HG03196 (cell line): ENCODE measurements around the gene SORCS2.

Experiments
- ATAC-seq: cut with Tn5 transposase; IDR thresholded peaks from one replicate; pipeline ENCODE4 v1.9.1; 2021; ENCODE audit not compliant: unreplicated experiment

The SORCS2 gene

GRCh38 chr4:7241597-7242125 is 49.3 kb downstream of the SORCS2 start:
- ATAC-seq = no peak

DNA sequence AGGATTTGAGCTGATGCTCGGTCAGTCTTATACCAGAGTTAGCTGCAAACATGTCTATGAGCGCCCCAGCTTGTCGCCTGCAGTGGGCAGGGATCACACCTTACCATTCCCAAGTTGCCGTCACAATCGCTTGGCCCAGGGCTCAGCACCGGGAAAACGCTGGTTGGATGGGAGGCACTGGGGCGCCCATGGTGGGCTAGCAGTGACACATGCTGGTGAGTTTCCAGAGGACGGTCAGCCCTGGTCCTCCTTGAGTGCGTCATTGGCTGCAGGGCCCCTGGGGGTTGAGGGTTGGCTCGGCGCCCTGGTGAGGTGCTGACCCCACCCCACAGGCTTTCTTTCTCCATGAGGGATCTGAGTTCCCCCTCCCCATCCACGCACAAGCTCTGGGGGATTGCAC is 50.4 kb downstream of the SORCS2 start:
- no peak for ATAC-seq

DNA sequence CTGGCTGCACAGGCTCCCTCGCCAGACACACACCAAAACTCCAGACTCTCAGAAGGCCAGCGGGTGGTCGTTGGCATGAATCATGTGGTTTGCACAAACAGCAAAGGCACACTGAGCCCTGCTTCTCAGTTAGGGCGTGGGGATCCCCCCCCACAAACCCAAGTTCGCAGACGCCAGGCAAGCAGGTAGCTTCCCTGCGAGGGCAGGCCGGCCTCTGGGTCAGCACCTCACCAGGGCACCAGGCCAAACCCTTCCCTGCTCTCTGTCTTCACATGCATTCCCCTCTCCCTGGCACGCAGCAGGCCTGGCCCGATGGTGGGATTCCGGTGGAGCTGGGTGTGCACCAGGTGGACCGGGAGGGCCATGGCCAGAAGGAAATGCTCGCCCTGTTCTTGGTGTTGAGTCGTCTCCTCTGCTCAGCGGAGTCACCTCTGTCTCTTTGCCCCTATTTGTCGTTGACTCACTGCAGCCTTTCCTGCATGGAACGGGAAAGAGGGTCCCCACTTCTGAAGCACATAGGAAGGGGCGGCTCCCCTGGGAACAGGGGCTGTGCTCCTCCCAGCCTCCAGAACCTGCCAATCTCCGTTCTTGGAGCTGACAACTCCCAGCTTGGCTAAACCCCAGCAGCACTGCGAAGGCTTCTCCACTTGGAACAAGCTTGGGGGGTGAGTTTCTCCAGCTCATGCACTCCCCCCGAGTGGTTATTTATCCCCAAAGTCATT is 51.4 kb downstream of the SORCS2 start:
- no peak for ATAC-seq

DNA sequence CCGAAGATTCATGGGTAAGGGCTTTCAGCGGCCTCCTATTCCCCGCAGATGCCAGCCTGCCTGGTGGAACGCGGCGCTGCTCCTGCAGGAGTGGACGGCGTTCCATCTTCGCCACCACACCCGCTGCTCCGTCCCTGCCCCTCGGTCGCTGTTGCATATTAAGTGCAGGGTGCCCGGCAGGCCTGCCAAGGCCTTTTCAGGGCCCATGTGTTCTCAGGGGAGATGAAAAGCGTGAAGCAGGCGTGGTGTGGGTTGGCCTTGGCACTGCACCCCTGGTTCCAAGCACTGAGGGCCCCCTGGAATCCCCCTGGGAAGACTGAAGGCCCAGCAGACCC is 52.0 kb downstream of the SORCS2 start:
- ATAC-seq = no peak

- no peak for ATAC-seq
Observed at GRCh38 chr4:7244751-7245320, 52.5 kb downstream of the SORCS2 start.

GRCh38 chr4:7247521-7247920 is 55.2 kb downstream of the SORCS2 start:
- ATAC-seq = no peak

DNA sequence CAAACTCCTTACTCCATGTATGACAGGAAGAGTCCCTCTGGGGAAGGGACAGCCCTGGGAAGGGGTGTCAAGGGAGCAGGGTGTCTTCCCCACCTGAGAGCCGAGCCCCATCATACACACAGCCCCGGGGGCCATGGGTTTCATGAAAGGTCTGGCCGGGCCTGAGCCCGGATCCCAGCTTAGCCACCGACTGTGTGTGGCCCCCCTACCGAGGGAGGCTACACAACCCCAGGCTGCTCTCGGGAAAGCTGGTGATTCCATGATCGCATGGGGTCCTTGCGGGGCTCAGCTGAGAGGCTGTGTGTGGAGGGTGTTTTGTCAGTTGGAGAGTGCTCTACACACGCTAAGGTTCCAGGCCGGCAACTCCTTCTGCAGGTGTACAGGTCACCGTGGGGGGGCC is 55.6 kb downstream of the SORCS2 start:
- no peak for ATAC-seq

DNA sequence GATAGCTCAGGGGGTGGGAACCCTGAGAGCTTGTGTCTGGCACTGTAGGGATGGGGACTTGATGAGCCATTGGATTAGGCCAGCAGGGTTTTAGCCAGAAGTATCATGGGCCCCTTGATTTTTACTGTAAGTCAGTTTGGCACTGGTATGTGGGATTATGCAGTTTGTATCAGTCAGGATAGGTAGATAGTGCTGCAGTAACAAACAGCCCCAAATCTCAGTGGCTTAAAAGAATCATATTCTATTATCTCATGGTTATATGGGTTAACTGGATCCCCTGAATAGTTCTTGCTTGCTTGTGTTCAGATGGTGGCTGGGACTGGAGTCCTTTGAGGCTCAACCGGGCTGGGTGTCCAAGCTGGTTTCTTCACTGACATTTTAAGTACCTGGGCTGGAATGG is 56.5 kb downstream of the SORCS2 start:
- no peak for ATAC-seq

DNA sequence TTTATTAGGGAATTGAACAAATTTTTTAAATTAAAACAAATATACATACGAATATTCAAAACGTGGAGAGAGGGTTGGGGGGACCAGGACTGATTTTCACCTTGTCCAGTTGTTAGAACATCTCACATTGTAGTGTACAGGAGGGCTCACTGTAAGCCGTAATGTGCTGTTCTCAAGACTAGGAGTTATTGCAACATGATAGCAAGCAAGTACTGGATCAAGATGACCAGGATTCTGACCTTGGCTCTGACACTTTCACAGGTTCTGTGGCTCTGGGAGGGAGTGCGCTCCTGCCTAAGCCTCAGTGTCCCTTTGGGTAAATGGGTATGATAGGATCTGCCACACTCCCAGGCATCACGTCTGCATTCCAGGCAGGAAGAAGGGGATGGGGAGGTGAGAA is 59.0 kb downstream of the SORCS2 start:
- no peak for ATAC-seq

GRCh38 chr4:7252051-7252450 is 59.7 kb downstream of the SORCS2 start:
- no peak for ATAC-seq

DNA sequence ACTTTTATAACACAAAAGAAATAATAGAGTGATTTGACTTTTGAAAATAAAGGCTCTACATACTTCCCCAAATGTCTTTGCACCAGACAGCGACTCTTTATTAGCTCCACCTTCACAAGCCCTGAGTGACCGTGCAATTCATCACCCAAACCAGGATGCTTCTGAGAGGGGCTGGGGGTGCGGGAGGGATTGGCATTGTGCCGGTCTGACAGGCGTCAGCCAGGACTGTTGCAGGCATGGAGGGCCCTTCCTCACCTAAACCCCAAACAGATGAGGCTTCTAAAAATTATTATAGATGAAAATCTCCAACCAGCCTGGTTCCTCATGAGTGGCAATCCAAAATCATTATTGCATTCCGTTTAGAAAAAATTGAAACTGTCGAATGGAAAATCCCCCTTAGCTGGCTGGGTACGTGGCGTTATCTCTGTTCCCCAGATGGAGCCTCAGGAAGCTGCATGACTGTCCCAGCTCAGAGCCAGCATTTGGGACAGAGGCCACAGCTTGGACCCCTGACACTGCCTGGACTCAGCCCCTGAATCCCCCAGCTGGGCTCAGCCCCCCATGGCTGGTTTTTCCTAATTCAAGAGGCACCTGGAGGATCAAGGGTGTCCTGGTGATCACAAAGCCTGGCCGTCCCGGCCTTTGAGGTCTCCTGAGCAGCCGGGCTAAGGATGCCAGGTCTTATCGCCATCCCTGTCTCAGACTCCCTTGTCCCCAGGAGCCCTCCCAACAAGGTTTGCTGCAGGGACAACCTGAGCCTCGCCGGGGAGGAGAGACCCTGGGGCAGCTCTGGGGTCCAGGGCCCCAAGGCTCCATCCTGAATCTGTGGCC is 60.4 kb downstream of the SORCS2 start:
- no peak for ATAC-seq

DNA sequence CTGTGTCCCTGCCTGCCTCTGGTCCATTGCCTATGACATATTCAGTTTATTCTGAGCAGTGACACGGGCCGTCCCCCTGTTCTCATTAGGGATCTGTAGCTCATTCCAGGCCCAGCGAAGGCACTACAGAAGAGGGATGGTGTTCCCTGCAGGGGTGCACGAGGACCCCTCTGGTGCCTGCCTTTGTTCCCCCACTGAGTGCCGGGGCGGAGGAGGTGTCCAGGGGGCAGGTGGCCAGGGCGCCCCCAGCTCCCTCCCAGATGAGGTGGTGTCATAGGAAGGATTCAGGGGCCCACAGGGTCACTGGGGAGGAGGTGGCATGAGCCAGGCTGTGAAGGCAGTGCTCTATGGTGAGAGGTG is 61.0 kb downstream of the SORCS2 start:
- no peak for ATAC-seq

GRCh38 chr4:7253837-7254236 is 61.5 kb downstream of the SORCS2 start:
- ATAC-seq = no peak

DNA sequence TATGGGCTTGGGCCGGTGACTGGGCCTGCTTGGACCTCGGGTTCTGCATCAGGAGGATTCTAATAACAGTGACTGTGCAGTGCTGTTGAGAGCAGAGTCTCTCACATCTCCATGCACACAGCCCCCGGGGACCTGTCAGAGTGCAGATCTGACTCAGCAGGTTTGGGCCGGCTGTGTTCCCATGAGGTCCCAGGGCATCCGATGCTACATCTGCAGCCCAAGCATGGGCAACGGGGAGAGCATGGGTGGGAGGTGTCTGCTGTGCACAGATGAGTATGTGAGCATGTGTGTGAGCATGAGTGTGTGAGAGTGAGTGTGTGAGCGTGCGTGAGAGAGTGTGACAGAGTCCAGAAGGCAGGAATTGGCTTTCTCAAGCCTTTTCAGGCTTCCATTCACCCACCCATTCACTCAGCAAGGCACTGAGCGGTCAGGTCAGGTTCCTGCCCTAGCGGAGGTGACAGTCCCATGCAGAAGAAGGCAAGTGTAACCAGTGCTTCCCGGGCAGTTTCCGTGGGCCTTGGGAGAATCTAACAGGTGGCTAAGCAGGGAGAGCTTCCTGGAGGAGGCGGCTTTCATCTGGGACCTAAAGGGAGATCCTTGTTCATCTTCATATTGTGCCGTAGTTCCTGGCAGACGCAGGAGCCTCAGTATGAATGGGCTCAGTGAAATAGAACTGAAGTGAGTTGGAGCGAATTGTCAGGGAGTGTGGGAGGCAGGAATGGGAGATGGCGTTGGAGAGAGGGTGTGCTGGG is 62.6 kb downstream of the SORCS2 start:
- peak; percentile 92 for ATAC-seq

- ATAC-seq = no peak
Observed at GRCh38 chr4:7255488-7255881, 63.1 kb downstream of the SORCS2 start.

- ATAC-seq = no peak
Observed at GRCh38 chr4:7255996-7256395, 63.7 kb downstream of the SORCS2 start.

- ATAC-seq = no peak
Observed at GRCh38 chr4:7256984-7257810, 64.9 kb downstream of the SORCS2 start.

DNA sequence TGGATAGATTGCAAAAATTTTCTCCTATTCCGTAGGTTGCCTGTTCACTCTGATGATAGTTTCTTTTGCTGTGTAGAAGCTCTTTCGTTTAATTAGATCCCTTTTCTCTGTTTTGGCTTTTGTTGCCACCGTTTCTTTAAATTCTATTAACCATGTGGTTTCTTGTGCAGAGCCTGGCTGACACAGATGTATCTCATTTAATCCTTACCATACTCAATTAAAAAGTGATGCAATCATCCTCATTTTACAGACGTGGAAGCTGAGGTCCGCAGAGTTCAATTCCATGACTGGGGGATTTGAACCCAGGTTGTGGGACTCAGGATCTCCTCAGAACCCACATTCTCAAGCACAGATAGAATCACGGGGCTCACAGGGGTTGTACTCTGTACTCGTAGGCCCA is 66.7 kb downstream of the SORCS2 start:
- no peak for ATAC-seq

GRCh38 chr4:7260569-7260968 is 68.2 kb downstream of the SORCS2 start:
- ATAC-seq = no peak

DNA sequence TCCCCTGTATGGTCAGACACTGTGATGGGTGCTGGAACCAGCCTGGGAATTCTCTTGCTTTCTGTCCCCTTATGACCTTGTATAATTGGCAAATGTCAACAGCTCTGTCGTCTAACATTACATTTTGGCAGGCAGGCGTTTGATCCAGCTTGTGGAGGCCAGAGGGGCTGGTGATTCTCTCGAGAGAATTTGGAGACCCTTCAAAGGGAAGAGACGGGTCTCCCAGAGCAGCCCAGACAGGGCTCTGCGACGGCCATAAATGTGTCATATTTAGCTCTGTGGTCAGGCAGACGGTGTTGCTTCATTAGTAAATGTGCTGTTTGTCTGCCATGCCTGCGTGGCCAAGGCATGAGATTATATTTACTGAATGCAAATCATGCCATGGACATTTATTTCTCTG is 68.7 kb downstream of the SORCS2 start:
- ATAC-seq = no peak

DNA sequence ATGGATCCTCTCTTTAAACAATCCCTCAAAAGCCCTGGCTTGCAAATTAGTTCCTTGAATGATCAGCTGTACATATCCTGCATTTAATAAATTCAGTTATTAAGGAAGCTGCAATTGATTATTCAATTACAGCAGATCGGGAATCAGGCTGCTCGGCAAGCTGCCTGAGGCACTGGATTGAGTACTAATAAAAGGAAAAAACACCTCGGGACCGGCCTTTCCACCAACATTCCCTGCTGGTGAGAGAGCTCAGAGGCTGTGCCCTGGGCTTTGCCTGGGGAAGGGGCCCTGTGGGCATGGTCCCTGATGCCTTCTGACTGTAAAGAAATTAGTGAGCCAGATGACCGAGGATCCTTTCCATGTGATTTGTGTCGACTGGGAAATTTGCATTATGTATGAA is 69.2 kb downstream of the SORCS2 start:
- ATAC-seq = no peak
